Femur (tissue), 1 donor: Measurements from ENCODE around the gene DCHS2.

ENCODE experiments used
- DNase-seq: peaks from one replicate; pipeline ENCODE4 v3.0.0-alpha.2; 2017

DCHS2 gene

DNA sequence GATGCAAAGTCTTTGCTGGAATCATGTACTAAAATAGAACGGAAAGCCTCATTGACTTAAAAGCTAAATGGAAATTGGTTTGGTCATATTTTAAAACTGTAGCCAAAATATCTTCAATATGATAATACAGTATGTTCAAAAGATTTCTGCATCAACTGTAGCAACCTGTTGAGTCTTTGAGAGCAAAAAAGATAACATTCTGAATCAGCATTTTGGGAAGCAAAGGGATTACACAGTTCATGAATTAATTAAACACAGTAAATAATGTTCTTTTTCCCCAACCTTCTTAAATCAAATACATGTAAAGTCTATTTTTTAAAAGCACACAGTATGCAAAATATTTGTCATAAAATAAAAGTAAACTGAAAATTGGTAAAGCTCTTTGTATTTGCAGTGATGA, 50.5 kb downstream of the DCHS2 start:
- no peak for DNase-seq

DNA sequence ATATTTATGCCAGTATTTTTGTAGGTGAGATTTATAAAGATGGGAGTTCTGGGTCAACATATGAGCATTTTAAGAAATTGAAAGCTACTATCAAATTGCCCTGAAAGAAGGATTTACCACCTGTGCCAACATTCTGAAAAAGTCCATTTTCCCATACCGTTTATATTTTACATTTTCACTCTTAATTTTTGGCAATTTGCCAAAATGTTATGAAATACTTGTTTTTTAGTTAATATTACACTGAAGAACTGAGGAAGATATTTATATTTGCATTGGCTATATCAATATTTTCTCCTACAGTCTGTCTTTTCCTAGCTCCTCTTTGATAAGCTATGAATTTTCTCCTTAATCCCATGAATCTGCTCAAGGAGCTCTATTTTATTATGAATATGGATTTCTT, 52.4 kb downstream of the DCHS2 start:
- no peak for DNase-seq

DNA sequence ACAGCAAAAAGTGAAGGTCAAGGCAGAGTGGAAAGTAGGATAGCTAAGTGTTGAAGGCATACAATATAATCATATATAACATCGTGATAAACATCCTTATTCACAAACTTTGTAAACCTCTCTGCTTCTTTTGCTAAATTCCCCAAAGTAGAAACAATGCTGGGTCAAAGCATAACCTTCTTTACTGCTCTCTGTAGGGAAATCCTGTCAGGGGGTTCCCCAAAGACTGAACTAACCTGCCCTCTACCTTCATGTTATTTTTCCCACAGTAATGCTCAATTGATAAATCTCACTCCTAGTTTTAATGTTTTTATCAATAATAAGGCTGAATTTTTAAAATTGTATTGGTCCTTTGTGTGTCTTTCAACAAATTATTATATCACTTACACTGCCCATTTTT, 55.7 kb downstream of the DCHS2 start:
- no peak for DNase-seq

DNA sequence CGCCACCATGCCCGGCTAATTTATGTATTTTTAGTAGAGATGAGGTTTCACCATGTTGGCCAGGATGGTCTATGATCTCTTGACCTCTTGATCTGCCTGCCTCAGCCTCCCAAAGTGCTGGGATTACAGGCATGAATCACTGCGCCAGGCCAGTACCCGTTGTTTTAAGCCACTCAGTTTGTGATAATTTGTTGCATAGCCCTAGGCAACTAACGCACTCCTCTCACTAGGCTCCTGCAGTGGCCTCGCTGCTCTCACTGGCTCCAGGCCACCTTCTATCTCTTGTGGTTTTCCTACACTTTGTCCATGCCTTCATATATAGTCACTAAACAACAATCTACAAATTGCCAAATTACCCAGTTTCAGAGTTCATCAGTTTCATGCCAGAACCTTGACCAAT, 58.1 kb downstream of the DCHS2 start:
- DNase-seq = no peak

DNA sequence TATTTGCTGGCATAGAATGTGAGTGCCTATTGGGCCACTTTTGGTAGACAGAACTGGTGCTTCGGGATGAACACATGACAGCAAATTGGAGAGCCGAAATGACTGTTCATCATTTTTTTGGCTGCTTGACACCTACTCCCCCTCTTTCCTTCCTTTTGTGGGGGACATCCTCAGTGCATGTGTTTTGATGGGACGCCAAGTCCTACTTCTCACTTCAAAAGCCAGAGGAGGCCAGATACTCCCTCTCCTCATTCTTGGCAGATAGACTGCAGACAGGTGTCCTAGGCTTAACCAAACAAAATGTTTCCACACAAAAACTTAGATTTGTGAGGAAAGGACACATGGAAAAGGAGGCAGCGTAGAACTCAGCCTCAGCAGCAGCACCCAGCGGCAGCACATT, 62.4 kb downstream of the DCHS2 start:
- no peak for DNase-seq

DNA sequence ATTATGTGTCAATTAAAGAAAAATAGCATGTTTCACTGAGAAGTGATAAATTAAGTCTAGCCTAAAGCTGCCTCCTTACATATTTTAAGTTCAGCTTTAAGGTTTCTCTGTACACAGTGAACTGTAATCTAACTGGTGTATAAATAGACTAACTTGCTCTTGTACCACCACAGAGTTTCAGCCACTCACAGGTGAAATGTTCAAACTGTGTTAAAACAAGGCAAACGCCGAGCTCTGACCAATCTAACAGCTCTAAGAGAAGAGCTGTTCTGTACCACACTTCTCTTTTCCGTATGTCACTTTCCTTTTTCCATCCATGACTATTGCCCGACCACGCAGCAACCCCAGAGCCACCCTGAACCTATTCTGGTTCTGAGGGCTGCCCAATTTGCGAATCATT, 64.5 kb downstream of the DCHS2 start:
- DNase-seq = no peak

DNA sequence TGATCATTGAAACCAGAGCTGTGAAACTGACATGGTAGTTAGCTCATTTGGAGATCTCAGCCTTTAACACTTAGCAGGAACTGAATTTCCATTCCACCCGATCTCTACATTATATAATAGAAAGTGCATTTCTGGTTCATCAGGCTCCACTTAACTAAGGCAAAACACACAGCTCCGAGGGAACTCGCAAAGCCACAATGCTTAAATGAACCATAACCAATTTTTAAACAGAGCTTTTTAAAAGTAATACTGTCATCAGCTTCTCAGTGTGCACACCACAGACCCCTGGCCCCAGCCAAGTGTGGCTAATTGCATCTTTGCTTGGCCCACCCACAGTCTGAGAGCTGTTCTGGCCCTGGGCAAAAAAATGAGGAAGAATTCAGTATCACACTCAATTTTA, 66.1 kb downstream of the DCHS2 start:
- DNase-seq = no peak

DNA sequence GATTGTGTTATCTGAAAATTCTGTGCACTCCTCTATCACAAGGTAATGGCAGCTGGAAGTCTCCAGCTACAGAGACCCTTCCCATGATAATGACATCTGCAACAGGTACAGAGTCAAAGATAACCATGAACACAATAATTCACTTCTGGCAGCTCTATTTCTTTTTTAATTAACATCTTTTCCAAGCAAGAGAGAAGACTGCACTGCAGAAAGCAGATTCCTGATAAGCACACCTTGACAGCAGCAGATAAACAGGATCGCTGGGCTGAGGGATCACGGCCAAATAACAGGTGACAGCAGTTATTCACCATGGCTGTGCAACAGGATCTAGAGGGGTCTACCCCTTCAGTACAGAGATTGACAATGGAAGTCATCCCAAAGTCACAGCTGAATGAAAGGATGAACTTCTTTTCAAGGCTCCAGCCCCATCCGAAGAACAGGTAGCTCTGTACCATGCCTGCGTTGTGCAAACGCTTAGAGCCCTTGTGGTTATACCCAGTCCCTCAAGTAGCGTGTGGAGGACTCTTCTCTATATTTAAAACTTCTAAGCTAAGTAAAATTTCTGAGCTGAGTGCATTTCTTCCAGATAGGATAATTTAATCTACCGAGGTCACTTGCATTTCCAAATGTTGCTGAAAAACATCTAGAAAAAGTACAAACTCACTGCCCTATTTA, 66.7 kb downstream of the DCHS2 start:
- DNase-seq = no peak

DNA sequence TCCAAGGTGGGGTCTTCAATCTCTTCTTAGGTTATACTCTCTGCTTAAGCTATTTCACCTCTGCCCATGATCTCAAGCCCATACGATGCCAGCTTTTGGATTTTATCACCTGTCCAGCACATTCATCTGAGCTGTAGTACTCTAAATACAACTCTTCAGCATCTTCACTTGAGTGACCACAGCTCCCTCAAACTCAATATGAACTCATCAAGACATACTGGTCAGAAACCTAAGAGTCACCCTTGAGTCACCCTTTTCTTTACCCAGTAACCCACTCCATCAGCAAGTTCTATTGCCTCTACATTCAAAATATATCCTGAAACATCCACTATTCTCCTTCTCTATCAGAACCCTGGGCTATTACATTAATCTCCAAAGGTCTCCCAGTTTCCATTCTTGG, 69.4 kb downstream of the DCHS2 start:
- DNase-seq = no peak

DNA sequence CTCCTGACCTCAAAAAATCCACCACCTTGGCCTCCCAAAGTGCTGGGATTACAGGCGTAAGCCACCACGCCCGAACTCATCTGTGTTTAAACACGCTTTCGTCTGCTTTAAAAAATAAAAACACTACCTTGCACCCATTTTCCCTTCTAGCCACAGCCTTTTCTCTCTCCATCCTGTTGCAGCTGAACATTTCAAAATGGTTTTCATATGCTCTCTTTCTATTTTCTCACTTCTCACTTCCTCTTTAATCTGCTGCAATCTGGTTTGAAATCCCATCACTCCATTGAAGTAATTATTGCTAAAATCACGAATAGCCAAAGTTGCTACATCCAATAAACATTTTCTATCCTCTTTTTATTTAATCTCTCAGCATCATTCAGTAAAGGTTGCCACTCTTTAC, 70.0 kb downstream of the DCHS2 start:
- DNase-seq = no peak

DNA sequence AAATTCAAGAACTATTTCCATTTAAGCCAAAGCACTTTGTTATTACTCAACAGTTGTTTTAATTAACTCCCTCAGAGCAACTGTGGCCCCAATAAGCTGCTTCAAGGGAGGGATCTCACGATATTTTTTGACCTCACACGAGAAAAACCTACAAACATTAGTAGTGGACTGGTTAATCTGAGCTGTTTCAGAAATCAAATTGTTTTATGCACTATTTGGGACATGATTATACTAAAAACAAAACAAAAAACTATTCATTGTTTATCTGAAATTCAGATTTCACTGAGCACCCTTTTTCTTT, 74.3 kb downstream of the DCHS2 start:
- no peak for DNase-seq

DNA sequence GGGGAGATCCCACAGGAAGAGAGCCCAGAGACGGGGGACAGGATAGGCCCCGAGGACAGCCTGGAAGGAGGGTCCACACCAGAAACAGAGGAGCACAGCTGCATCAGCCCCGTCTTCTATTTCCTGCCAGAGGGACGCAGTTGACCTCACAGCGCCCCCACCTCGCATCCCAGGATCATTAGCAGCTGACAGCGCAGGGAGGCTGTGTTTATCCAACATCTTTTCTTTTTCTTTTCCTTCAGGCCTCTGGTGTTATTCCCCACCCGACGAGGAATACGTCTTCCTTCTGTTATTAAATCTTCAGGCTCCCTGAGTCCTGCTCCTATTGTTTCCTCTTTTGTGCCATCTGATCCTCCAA, 75.4 kb downstream of the DCHS2 start:
- DNase-seq = peak; percentile 85

DNA sequence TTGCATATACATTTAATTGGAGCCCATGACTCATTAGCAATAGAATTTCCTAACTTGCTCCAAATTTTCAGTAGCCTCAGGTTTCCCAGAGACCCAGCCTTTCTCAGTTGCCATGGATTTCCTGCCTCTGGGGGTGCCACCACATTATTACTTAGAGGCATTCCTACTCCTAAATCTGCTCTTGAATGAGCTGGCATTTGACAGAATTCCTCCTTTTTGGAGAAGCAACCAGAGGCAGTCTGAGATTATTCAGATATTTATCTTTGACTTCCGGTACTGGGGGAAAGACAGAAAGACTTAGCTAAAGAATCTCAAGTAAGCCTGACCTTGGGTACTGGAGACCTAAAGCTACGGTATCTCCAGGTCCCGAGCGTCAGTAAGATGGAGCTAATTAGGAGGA, 76.3 kb downstream of the DCHS2 start:
- no peak for DNase-seq

DNA sequence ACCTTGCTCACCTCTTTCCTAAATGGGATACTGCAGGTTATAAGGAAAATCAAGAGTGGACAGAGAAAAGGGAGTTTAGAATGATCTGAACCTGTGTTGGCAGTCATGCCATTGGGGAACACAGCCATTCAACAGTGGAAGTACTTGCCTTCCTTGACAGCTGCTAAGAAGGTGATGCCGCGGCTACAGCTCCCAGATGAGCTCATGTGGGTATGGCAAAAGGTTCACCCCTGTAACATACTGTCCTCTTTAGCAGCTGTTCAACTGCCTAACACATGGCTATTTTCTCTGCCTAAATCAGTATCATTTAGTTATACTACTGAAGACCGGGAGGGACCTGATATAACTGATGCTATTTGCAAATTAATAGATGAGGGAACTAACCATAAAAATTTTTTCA, 76.8 kb downstream of the DCHS2 start:
- DNase-seq = peak; percentile 42

DNA sequence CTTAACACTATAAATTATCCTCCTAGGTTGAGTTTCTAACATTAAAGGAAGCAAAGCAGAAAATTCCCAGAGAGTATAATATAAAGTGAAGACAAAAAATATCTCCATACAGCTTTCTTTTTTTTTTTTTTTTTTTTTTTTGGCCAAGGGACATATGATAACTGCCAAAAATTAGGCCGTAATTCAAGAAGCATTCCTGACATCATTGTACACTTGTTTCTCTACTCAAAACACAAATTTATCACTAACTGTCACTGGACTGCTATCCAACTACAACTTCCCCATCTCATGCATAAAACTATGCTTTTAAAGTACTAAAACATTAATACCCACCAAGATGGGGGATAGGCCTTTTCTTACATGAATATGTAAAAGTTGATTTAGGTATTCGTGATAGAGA, 77.2 kb downstream of the DCHS2 start:
- no peak for DNase-seq

DNA sequence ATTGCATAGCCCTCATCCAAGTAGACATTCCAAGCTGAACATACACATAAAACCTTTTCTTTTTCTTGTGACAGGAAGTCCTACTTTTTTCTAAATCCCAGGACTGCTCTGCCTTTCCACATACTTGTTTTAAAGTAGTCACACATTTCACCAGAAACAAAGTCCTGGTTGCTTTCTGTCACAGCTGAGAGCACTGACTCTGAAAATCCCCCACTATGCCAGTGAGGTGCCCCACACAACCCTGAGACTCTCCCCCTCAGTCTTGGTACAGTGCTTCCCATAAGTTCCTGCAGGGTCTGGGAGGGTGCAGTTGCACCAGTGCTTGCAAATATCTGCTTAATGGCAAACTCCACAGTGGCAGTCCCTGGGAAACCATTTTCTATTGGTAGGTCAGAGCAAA, 84.2 kb downstream of the DCHS2 start:
- DNase-seq = no peak

DNA sequence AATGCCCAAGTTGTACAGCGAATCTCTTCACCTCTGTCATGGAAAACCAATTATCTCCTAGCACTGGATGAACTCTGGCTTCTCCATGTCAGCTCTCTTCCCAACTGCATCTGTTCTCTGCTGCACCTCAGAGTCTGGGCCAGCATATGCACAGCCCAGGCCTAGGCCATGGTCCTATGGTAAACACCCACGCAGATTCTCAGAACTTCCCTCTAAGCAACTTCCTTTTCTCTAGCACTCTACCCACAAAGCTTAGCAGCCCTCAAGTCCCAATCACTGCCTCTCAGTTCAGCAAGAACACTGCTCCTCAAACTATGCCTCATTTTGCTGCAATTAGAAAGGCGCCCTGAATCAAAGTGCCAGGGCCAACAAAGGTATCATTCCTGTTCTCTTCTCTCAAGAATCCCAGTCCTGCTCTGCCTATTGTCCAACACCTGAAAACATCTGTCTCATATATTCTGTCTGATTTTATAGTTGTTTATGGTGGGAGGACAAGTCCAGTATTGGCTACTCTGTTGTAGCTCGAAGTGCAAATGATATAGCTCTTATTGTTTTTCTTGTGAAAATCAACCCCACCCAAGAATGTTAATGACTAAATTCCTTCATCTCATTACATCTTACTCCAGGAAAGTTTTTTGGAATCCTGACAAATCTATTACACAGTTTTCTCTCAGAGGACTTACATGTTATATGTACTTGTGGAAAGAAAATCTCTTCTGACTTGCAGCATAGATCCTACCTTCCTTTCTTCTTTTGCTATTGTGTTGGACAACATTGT, 85.4 kb downstream of the DCHS2 start:
- DNase-seq = no peak

DNA sequence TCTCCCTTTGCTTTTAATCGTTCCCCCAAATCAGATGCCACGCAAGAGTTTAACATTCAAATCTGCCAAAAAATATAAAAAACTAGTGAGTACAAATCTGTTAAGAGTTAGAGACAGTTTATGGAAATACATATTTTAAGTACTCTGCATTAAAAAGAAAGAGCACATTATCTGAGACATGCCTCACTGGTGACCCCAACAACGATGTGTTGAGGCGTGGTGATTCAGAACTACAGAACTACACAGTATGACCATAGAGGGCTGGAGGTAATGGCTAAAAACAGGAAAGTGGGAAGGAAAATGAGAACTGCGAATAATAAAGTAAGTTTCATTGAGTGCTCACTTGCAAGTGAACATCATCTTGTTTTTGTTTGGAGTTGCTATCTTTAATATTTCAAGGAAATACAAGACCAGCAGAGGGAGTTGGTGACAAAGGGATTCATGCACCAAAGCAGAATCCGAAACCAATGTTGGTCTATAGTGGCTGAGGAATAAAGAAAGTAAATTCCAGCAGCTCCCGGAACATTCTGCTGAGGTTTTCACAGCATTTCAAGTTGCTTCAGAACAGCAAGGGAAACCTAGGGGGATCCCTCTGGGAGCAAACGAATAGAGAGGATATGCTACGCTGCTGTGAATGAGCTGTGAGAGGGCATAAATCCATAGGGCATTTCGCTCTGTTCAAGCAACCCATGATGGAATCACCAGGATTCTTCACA, 92.2 kb downstream of the DCHS2 start:
- DNase-seq = peak; percentile 44

DNA sequence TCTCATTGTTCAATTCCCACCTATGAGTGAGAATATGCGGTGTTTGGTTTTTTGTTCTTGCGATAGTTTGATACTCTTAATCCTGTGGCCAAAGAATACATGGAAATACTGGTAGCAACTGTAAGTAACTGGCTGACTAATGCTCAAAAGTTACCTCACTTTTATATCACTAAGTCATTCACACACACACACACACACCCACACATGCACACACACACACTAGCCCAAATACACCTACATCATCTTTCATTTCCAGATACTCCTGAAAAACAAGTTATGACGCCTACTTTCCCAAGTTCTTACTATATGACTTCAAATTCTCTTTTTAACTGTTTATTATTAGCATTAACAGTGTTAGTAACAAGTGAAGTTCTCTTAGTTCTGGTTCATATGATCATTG, 101.3 kb downstream of the DCHS2 start:
- DNase-seq = no peak

DNA sequence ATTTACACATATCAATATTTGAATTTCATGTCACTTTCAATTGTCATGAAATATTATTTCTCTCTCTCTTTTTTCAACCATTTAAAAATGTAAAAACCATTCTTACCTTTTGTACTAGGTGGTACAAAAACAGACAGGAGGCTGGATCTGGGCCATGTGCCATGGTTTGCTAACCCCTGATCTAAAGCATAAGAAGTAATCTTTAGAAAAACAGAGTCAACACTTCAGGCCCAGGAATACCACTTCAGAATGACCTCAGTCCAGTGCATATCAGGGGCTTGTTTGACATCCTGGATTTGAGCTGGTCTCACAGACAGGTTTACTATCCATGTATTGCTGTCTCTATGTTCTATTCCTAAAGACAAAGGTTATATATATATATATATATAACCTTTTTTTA, 102.5 kb downstream of the DCHS2 start:
- DNase-seq = no peak

DNA sequence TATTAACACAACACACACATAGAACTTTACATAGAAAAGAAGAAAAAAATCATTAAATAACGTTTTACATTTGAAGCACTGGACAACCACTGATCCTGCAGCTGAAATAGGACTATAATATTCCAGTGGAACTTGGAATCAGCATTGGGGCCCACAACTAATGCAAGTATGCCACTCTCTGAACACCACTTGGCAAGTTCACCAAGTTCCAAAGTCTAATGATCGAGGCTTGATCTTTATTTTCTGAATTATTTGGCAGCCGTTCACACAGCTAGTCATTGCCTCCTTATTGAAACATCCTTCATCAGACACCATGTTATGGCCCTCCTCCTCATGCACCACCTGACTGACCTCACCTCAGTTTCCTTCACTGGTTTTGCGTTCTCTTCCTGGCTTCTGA, 107.6 kb downstream of the DCHS2 start:
- no peak for DNase-seq

DNA sequence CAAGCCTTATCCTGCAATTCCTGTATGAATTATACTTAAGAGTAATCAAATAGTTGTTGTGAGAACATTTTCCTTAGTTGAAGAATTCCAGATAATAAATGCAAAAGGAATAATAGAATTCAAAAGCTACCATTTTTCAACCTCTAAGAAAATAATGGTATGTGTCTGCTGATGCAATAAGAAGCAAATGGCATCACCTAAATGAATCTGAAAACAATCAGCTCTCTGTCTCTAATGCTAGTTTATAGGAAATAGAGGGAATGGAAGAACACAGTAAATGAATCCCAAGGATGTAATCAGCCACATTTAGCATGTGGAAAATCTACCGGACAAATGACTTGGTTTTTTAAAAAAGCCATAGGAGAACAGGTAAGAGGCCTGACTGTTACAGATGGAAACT, 115.1 kb downstream of the DCHS2 start:
- no peak for DNase-seq

DNA sequence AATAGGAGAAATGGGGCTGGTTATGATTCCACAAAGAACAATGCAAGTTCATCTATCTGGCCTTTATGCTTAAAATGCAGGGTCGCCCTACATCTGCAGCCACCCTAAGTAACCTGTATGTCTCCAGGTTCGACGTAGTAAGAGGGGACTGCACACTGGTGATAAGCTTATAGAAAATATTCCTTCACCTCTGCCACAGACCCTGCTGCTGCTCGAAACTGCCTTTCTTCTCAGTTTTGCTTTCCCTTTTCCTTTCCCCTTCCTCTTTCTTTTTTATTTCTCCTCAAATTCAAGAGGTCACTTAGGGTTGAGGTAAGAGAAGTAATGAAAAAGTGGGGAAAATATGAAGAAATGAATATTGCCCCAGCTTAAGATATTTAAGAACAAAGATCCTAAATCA, 123.5 kb downstream of the DCHS2 start:
- no peak for DNase-seq

DNA sequence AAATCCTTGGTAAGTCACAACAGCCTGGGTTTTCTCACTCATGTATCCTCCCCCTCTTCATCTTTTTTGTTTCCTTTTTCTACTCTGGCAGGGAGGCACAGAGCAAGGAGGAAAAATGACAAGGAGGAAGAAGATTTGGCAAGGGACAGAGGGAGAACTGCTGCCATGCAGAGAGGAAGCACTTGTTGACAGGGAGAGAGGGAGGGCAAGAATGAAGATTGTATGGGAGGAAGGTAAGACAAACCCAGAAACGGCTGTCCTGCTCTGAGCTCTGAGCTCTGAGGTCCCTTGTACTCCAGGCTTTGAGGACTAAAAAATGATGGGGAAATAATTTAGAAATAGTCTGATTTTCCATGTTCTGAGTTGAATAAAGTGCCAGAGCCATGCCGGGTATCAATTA, 123.9 kb downstream of the DCHS2 start:
- no peak for DNase-seq

DNA sequence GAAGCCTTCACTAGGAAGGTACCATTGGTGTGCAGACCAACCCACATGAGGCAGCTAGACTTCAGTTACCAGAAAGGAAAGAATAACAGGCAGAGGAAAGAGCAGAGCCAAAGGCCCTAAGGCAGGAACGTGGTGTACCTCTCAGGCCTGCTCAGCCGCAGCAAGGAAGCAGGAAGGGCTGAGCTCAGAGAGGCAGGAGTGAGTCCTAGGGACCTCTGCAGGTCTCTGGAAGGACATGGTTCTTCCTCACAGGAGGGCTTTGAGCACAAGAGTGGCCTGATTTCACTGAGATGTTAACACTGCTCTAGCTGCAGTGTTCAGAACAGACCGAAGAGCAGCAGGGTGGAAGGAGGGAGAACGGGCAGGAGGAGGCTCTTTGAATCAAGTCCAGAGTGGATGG, 124.6 kb downstream of the DCHS2 start:
- DNase-seq = no peak
